ENCODE measurements around the gene PRKAA2.

- TF ChIP-seq POLR2A (IDR thresholded peaks at IDR 0.05; ENCODE audit: insufficient read depth in 1 of 2, low read depth in 2 of 2, low read length in 2 of 2) = no peak
- TF ChIP-seq RELA (CRISPR knock-in tag; IDR thresholded peaks at IDR 0.05) = no peak
- no peak for TF ChIP-seq SRSF4 (IDR thresholded peaks at IDR 0.05; ENCODE audit: low read depth, low read length, poor library complexity, severe bottlenecking)
- no peak for TF ChIP-seq SNRNP70 (IDR thresholded peaks at IDR 0.05; ENCODE audit: low read depth, low read length)
- TF ChIP-seq ARID2 (CRISPR knock-in tag; IDR thresholded peaks at IDR 0.05; ENCODE audit: borderline replicate concordance) = no peak
- TF ChIP-seq CTCF (CRISPR knock-in tag; IDR thresholded peaks at IDR 0.05) = peak; percentile 65
- TF ChIP-seq EHMT2 (IDR thresholded peaks at IDR 0.05; ENCODE audit: borderline replicate concordance, low read depth, low read length) = no peak
Measured at GRCh38 chr1:56709269-56709880, 64.3 kb downstream of the PRKAA2 start.

Measured in HepG2 (cell line).